ENCODE results near the gene KATNAL1.
"Not testable (repeated sequence)": the region's sequence is repeated elsewhere in the genome, so short reads cannot be mapped to it uniquely, and the experiment has no call there.

Gene KATNAL1

DNA sequence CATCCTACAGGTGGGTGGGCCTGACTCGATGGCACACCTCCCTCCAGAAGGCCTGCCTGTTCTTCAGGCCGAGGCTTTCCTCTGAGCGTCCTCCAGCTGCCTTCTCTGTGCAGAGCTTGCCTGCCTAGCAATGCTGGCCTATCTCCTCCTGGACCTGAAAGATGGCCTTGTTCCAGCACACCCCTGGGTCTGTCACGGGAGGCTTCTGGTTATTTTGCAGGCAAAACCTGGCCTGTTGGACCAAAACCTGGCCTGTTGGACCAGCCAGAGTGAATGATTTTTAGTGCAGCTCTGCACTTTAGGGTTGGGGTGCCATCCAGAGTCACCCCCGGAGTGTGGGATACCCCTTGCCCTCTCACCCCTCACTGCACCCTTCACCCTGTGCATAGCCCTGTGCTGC, 128.4 kb downstream of the KATNAL1 start:
- no peaks in the 10 kb centered on the region for H4K20me1 ChIP-seq
- no peaks in the 10 kb centered on the region for H3K27me3 ChIP-seq
- H3K9me3 ChIP-seq, result no peaks in the 10 kb centered on the region
- TF ChIP-seq Cebpa-rat (IDR thresholded peaks at IDR 0.05), result no peak
- H3K27ac ChIP-seq, result no peak overlapping the region
- no peaks in the 10 kb centered on the region for H3K36me3 ChIP-seq
- no peak overlapping the region for H3K9ac ChIP-seq
- no peak overlapping the region for H3K4me3 ChIP-seq
- H3K4me2 ChIP-seq, result no peak overlapping the region
- H3K4me1 ChIP-seq, result 0 out of 2 replicates have a peak, but pooled peaks cover 2% of the 10 kb centered on the region

- no peaks in the 10 kb centered on the region for H3K27me3 ChIP-seq
- no peak for TF ChIP-seq Cebpa-rat (IDR thresholded peaks at IDR 0.05)
- no peak overlapping the region for H3K4me3 ChIP-seq
Measured at GRCh38 chr13:30175166-30175565, 132.2 kb downstream of the KATNAL1 start.

DNA sequence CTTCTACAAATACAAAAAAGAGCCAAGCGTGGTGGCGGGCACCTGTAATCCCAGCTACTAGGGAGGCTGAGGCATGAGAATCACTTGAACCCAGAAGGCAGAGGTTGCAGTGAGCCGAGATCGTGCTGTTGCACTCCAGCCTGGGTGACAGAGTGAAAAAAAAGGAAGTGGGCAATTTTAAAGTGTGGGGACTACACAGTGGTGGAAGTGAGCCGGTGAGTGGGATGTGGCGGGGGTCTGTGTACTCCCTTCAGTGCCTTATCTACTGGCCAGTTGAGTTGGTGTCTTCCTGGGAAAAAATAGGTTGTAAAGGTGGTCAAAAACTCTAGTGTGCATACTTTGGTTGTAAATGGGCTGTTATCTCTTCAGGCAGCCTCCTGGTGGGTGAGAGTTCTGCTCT, 133.1 kb downstream of the KATNAL1 start:
- not testable (repeated sequence) for H3K4me3 ChIP-seq

More at GRCh38 chr13:30175166-30175565, 132.2 kb downstream of the KATNAL1 start:
- Histone ChIP-seq H3K9me3 (no peaks in the 10 kb centered on the region), H3K36me3 (no peaks in the 10 kb centered on the region), H4K20me1 (no peaks in the 10 kb centered on the region), H3K4me1 (peaks cover 13% of the 10 kb centered on the region), H3K9ac (no peak overlapping the region), H3K27ac (no peak overlapping the region), H3K4me2 (no peak overlapping the region)

DNA sequence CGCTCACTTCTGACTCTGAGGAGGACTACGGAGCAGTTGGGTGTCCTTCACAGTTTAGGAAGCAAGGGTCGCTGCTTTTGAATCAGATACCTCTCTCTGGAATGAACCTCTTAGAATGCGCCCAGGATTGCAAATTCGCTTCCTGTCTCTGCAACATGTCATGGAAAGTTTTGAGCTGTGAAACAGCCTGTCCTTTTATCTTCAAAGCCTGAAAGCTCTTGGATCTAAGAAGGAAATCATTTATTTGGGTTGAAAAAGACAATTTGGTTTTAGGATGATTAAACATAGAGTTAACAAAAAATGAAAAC, 134.1 kb downstream of the KATNAL1 start:
- peak overlapping the region; percentile 3 for H3K4me2 ChIP-seq
- no peaks in the 10 kb centered on the region for H3K27me3 ChIP-seq
- no peaks in the 10 kb centered on the region for H3K9me3 ChIP-seq
- TF ChIP-seq Cebpa-rat (IDR thresholded peaks at IDR 0.05), result no peak
- no peak overlapping the region for H3K4me3 ChIP-seq
- peaks cover 13% of the 10 kb centered on the region for H3K4me1 ChIP-seq
- no peak overlapping the region for H3K9ac ChIP-seq
- no peaks in the 10 kb centered on the region for H3K36me3 ChIP-seq
- H3K27ac ChIP-seq, result no peak overlapping the region
- no peaks in the 10 kb centered on the region for H4K20me1 ChIP-seq

More for the DNA sequence above, 133.1 kb downstream of the KATNAL1 start:
- peaks cover 13% of the 10 kb centered on the region for H3K4me1 ChIP-seq
- not testable (repeated sequence) for H4K20me1 ChIP-seq, H3K4me2 ChIP-seq, H3K27ac ChIP-seq, H3K9me3 ChIP-seq, H3K27me3 ChIP-seq, H3K9ac ChIP-seq, H3K36me3 ChIP-seq

DNA sequence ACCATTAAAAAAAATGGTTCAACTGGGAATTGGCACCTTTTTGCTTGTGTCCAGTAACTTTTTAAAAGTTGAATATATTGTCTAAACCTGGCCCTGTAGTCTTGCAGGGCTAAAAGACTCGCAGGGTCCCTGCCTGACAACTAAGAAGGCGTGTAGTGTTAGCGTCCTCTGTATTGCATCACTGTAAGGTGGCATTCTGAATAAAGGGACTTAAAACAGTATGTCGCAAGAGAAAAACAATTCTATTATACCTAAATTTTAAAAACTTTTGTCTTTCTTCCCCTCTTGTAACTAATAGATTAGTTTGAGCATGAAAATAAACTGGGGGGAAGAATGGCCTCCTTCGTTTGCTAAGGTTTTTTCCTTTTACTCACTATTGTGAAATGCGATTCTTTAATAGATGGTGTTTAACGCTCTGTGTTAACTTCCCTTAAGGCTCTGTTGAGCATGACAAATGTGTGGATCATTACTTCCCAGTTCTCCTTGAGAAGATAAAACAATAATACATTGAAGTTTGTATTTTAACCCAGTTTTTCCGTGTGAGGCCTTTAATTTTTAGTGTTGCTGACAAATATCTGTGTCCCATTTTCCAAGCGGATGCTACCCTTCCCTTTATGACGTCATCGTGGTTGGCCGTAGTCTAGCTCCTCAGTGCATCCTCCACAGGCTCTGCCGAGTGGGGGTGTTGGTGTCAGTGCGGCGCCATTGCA, 134.6 kb downstream of the KATNAL1 start:
- Histone ChIP-seq H3K27me3 (no peaks in the 10 kb centered on the region), H3K27ac (no peak overlapping the region), H4K20me1 (no peaks in the 10 kb centered on the region), H3K4me3 (no peak overlapping the region), H3K9me3 (no peaks in the 10 kb centered on the region), H3K4me1 (peaks cover 13% of the 10 kb centered on the region), H3K9ac (no peak overlapping the region), H3K36me3 (no peaks in the 10 kb centered on the region), H3K4me2 (peak overlapping the region; percentile 3)
- TF ChIP-seq Cebpa-rat (IDR thresholded peaks at IDR 0.05), result no peak

DNA sequence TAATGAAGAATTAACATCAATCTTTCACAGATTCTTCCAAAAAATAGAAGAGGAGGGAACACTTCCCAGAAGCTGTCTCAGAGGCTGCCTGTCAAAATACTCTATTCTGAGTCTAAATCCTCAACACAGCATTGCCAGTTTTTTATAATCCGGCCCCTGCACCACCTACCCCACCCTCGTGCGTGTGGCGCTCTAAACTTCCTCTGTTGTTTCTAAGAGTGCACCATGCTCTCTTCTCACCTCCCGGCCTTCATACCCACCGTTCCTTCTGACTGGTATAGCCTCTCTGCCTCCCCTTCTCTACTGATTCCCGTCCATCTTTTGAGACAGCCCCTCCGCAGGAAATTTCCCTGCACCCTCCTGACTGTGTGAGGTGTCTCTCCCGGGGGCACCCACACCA, 136.8 kb downstream of the KATNAL1 start:
- H3K27me3 ChIP-seq, result no peaks in the 10 kb centered on the region
- no peaks in the 10 kb centered on the region for H3K36me3 ChIP-seq
- H3K4me3 ChIP-seq, result no peak overlapping the region
- H3K4me1 ChIP-seq, result peaks cover 13% of the 10 kb centered on the region
- no peak overlapping the region for H3K27ac ChIP-seq
- no peak overlapping the region for H3K9ac ChIP-seq
- no peaks in the 10 kb centered on the region for H3K9me3 ChIP-seq
- no peaks in the 10 kb centered on the region for H4K20me1 ChIP-seq
- TF ChIP-seq Cebpa-rat (IDR thresholded peaks at IDR 0.05), result no peak
- H3K4me2 ChIP-seq, result no peak overlapping the region

DNA sequence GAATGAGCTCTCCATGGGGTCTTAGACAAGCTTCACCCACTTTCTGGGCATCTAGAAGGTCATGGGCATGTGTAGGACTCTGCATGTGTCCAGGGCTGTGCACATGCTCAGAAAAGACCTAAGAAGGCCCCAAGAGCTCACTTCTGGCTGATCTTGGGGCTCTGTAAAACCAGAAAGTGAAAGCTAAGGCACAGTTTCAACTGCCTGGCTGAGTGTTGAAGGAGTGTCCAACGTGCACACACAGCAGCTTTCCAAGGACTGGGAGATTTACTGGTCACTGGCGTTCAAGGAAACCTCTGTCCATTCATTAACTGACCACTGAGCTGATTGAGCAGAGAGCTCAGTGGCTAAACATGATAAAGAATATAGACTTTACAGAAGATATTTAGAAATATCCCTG, 137.9 kb downstream of the KATNAL1 start:
- H3K9me3 ChIP-seq, result no peaks in the 10 kb centered on the region
- H4K20me1 ChIP-seq, result no peaks in the 10 kb centered on the region
- H3K4me1 ChIP-seq, result peaks cover 15% of the 10 kb centered on the region
- H3K27me3 ChIP-seq, result no peaks in the 10 kb centered on the region
- no peaks in the 10 kb centered on the region for H3K36me3 ChIP-seq
- no peak overlapping the region for H3K4me3 ChIP-seq
- no peak overlapping the region for H3K9ac ChIP-seq
- H3K27ac ChIP-seq, result no peak overlapping the region
- H3K4me2 ChIP-seq, result no peak overlapping the region
- TF ChIP-seq Cebpa-rat (IDR thresholded peaks at IDR 0.05), result no peak

DNA sequence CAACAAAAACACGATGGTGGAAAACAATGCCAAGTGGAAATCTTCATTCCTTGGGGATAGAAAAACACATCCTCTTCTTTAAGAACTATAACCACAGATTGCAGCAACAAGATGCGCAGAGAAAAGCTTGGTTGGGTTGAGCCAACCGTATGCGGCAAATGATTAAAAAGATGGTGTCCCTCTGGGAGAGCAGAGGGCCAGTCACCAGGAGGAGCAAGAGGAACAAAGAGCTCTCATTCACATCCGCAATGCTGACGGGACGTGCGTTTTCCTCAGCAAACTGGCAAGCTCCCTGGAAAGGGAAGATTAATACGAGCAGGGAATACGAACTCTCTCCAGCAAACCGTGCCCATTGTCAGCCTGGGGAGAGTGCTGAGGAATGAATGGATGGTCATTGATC, 141.6 kb downstream of the KATNAL1 start:
- H3K9ac ChIP-seq, result no peak overlapping the region
- peaks cover 17% of the 10 kb centered on the region for H3K4me1 ChIP-seq
- no peak overlapping the region for H3K4me2 ChIP-seq
- H4K20me1 ChIP-seq, result no peaks in the 10 kb centered on the region
- H3K4me3 ChIP-seq, result no peak overlapping the region
- H3K27me3 ChIP-seq, result no peaks in the 10 kb centered on the region
- H3K27ac ChIP-seq, result no peak overlapping the region
- no peak for TF ChIP-seq Cebpa-rat (IDR thresholded peaks at IDR 0.05)
- no peaks in the 10 kb centered on the region for H3K36me3 ChIP-seq
- H3K9me3 ChIP-seq, result no peaks in the 10 kb centered on the region

DNA sequence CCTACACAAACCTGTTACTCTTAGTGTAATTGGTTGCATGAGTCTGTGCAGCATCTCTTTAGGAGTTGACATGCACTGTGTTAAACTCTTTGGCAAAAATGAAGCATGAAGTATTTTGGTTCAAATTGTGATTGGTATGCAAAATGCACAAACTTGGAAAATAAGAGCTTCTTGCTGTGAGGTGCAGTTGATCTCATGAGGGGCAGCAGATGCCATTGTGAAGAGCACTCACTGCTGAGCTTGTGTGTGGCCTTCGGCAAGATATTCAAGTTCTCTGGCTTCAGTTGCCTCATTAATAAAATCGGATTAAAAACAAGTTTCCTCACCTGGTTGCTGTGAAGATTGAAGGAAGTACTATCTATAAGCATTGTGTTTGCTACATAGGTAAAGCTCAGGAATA, 142.3 kb downstream of the KATNAL1 start:
- H3K27me3 ChIP-seq, result no peaks in the 10 kb centered on the region
- TF ChIP-seq Cebpa-rat (IDR thresholded peaks at IDR 0.05), result no peak
- H3K4me2 ChIP-seq, result no peak overlapping the region
- no peaks in the 10 kb centered on the region for H3K36me3 ChIP-seq
- H3K4me1 ChIP-seq, result peaks cover 17% of the 10 kb centered on the region
- H3K4me3 ChIP-seq, result no peak overlapping the region
- H3K9ac ChIP-seq, result no peak overlapping the region
- H4K20me1 ChIP-seq, result no peaks in the 10 kb centered on the region
- no peak overlapping the region for H3K27ac ChIP-seq
- H3K9me3 ChIP-seq, result no peaks in the 10 kb centered on the region

- H3K9me3 ChIP-seq, result no peaks in the 10 kb centered on the region
- TF ChIP-seq Cebpa-rat (IDR thresholded peaks at IDR 0.05), result no peak
Measured at GRCh38 chr13:30164146-30164545, 143.2 kb downstream of the KATNAL1 start.

DNA sequence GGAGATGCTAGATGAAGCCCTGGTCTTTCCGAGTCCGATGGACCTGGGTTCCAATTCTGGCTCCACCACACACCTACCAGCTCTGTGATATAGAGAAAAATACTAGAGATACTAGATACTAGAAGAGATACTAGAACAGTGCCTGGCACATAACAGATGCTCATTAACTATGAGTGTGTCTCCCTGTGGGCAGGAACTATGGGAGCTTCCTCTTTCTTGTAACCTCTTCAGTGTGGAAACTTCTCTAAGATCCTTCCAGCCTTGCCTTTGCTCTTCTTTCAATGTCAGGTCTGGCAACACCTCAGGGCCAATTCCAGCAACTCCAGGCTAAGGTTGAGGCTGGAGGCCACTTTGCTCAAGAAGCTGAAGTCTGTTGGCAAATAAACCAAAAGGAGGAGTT, 143.9 kb downstream of the KATNAL1 start:
- no peak overlapping the region for H3K9ac ChIP-seq

More at GRCh38 chr13:30164146-30164545, 143.2 kb downstream of the KATNAL1 start:
- Histone ChIP-seq H3K9ac (no peak overlapping the region), H3K4me1 (peaks cover 25% of the 10 kb centered on the region), H3K4me2 (peak overlapping the region; percentile 56), H3K36me3 (no peaks in the 10 kb centered on the region), H4K20me1 (no peaks in the 10 kb centered on the region), H3K4me3 (no peak overlapping the region), H3K27ac (no peak overlapping the region), H3K27me3 (no peaks in the 10 kb centered on the region)

More for the DNA sequence above, 143.9 kb downstream of the KATNAL1 start:
- no peaks in the 10 kb centered on the region for H4K20me1 ChIP-seq
- H3K27me3 ChIP-seq, result no peaks in the 10 kb centered on the region
- H3K9me3 ChIP-seq, result no peaks in the 10 kb centered on the region
- H3K4me3 ChIP-seq, result no peak overlapping the region
- no peaks in the 10 kb centered on the region for H3K36me3 ChIP-seq
- TF ChIP-seq Cebpa-rat (IDR thresholded peaks at IDR 0.05), result no peak
- H3K27ac ChIP-seq, result no peak overlapping the region
- H3K4me1 ChIP-seq, result peaks cover 32% of the 10 kb centered on the region
- H3K4me2 ChIP-seq, result peak overlapping the region; percentile 56
